Measurements from ENCODE around the gene EBP.

DNA sequence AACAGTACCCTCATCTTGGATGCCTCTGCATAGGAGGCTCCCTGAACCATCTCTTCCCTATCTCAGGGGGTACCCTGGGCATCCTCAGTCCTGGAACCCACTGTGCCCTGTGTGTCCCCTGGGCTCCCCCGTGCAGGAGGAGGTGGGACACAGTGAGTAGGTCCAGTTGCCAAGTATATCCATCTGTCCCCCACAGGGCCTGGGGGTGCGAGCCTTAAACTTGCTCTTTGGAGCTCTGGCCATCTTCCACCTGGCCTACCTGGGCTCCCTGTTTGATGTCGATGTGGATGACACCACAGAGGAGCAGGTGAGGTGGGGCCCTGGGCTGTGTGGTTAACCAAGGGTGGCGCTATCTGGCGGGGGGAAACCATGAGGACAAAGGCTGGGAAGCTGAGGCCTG is 4.6 kb upstream of the EBP start:
- no peak for TF ChIP-seq CTCF (IDR thresholded peaks at IDR 0.05)
- TF ChIP-seq POLR2A (IDR thresholded peaks at IDR 0.05) = no peak
- no peak for TF ChIP-seq POLR2AphosphoS5 (IDR thresholded peaks at IDR 0.05)

Measured in prostate gland (tissue), 2 donors.